Naive thymus-derived CD4-positive, alpha-beta T cell (primary cell): Measurements from ENCODE around the gene TRDN. TPM values are rescaled to one million over a fixed set of nuclear protein-coding genes. Genes with fewer than 3 reads are reported as not detected.

Source experiments
- ATAC-seq: fragments of 150-1000 bp; cut with Tn5 transposase; 2 replicates; pipeline ENCODE4 v1.10.0; 2021; ENCODE audit warnings: mild to moderate bottlenecking, moderate library complexity
- CTCF ChIA-PET: fragments of 350-600 bp; sonication (Branson Sonifier 250); formaldehyde crosslinking; loops from one replicate; lab custom pipeline; 2021; ENCODE audit warnings: antibody characterized with exemption; lab: Charles Lee
- POLR2A ChIA-PET: fragments of 350-600 bp; sonication (Branson Sonifier 250); formaldehyde crosslinking; loops from one replicate; lab custom pipeline; 2021; ENCODE audit warnings: antibody characterized with exemption, inconsistent platforms; lab: Charles Lee
- DNase-seq, 9 donors: peaks; one replicate each; pipeline versions ENCODE4 v3.0.0 to v3.0.0-alpha.2; 2020 to 2022; ENCODE audit warnings: mixed read lengths in 1 of 9
- H3K27ac ChIP-seq: one replicate; pipeline ENCODE4 v1.7.0; 2013; ENCODE audit warnings: mild to moderate bottlenecking, low read depth, low read length, moderate library complexity
- H3K27me3 ChIP-seq, 2 donors: one replicate each; pipeline ENCODE4 v1.7.0; 2013; ENCODE audit warnings: low read length in 2 of 2, mild to moderate bottlenecking in 2 of 2, moderate library complexity in 2 of 2; ENCODE audit not compliant: control insufficient read depth in 2 of 2, insufficient read depth in 2 of 2
- H3K36me3 ChIP-seq, 3 experiments: 1 replicate in 2 of 3; 2 replicates in 1 of 3; pipeline ENCODE4 v1.7.0; 2013; ENCODE audit warnings: low read length in 3 of 3, mild to moderate bottlenecking in 3 of 3, moderate library complexity in 1 of 3; ENCODE audit not compliant: insufficient read depth in 3 of 3, control insufficient read depth in 2 of 3
- H3K4me1 ChIP-seq, 2 donors: one replicate each; pipeline ENCODE4 v1.7.0; 2013; ENCODE audit warnings: low read length in 2 of 2, mild to moderate bottlenecking in 2 of 2, moderate library complexity in 1 of 2; ENCODE audit not compliant: control insufficient read depth in 2 of 2, insufficient read depth in 2 of 2
- H3K4me3 ChIP-seq: 2 replicates; pipeline ENCODE4 v1.7.0; 2013; ENCODE audit warnings: mild to moderate bottlenecking, low read length
- H3K9me3 ChIP-seq, 3 experiments: 1 replicate in 2 of 3; 2 replicates in 1 of 3; pipeline ENCODE4 v1.7.0; 2013; ENCODE audit warnings: low read length in 3 of 3; ENCODE audit not compliant: control insufficient read depth in 2 of 3
- H3K27ac Mint-ChIP-seq, 9 donors: one replicate each; pipeline ENCODE4 v1.8.0; 2020 to 2022; ENCODE audit warnings: mixed read lengths in 9 of 9, mild to moderate bottlenecking in 8 of 9, moderate library complexity in 5 of 9, inconsistent platforms in 2 of 9
- H3K27me3 Mint-ChIP-seq, 5 donors: one replicate each; pipeline ENCODE4 v1.8.0; 2021 to 2022; ENCODE audit warnings: mixed read lengths in 5 of 5, mild to moderate bottlenecking in 1 of 5
- H3K36me3 Mint-ChIP-seq, 5 donors: one replicate each; pipeline ENCODE4 v1.8.0; 2020 to 2022; ENCODE audit warnings: mixed read lengths in 5 of 5, mild to moderate bottlenecking in 3 of 5, inconsistent platforms in 1 of 5
- H3K4me1 Mint-ChIP-seq, 7 donors: one replicate each; pipeline ENCODE4 v1.8.0; 2020 to 2022; ENCODE audit warnings: mixed read lengths in 7 of 7, mild to moderate bottlenecking in 3 of 7, inconsistent platforms in 1 of 7
- H3K4me3 Mint-ChIP-seq, 10 donors: one replicate each; pipeline ENCODE4 v1.8.0; 2020 to 2022; ENCODE audit warnings: mild to moderate bottlenecking in 10 of 10, mixed read lengths in 10 of 10, moderate library complexity in 6 of 10, inconsistent platforms in 2 of 10
- H3K9me3 Mint-ChIP-seq, 11 donors: one replicate each; pipeline ENCODE4 v1.8.0; 2020 to 2022; ENCODE audit warnings: mixed read lengths in 11 of 11, mild to moderate bottlenecking in 4 of 11, inconsistent platforms in 1 of 11, moderate library complexity in 1 of 11
- intact Hi-C, 2 donors: fragments of 100-400 bp; cut with micrococcal nuclease; formaldehyde crosslinking; loops; one replicate each; pipeline ENCODE4 v1.15.1; 2023
- polyA plus RNA-seq, 2 donors: library from polyadenylated mRNA; unstranded; fragments of 300-500 nt; fragmentation: Illumina TruSeq; gene quantifications; one replicate each; pipeline ENCODE4 v1.2.3, GENCODE V29; 2021
- total RNA-seq, 6 experiments: library from RNA in 5 of 6; stranded (reverse) in 5 of 6; gene quantifications; 1 replicate in 5 of 6; 2 replicates in 1 of 6; pipeline ENCODE4 v1.2.3 and lab custom pipeline; 2021 to 2026

Gene TRDN
- total and polyA plus RNA-seq, 7 experiments from 2014 or later: not detected

DNA sequence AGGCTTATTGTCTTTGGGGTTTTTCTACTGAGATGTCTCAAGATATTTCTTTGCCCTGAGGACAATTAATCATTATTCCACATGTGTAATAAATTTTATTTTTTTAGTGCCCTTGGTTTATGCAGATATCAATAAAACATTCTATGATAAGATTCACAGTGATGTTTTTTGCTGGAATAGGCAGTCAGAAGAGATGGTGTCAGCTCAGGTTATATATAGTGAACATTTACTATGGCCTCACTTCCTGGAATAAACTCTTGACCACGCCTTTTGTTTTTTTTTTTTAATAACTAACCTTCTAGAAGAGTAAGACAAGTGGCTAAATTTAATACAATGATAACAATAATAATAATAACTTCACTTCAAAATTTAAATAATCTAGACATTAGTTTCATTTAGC lies 209.7 kb downstream of the TRDN start:
- H3K27ac ChIP-seq: no peak overlapping the region
- Mint-ChIP-seq H3K27ac (no peak overlapping the region), H3K36me3 (no peaks in the 10 kb centered on the region), H3K27me3 (no peaks in the 10 kb centered on the region), H3K9me3 (no peaks in the 10 kb centered on the region), H3K4me3 (no peak overlapping the region), H3K4me1 (no peaks in the 10 kb centered on the region)
- H3K4me3 ChIP-seq: no peak overlapping the region
- no peak for DNase-seq
- no peaks in the 10 kb centered on the region for H3K27me3 ChIP-seq
- intact Hi-C loops: no loop called here
- ChIA-PET CTCF (no interaction called here), POLR2A (no interaction called here)
- H3K4me1 ChIP-seq: no peaks in the 10 kb centered on the region
- no peak for ATAC-seq
- H3K36me3 ChIP-seq: no peaks in the 10 kb centered on the region
- H3K9me3 ChIP-seq: no peaks in the 10 kb centered on the region

GRCh38 chr6:123423130-123423529 lies 213.6 kb downstream of the TRDN start:
- Histone ChIP-seq H3K4me3 (no peak overlapping the region), H3K9me3 (no peaks in the 10 kb centered on the region), H3K4me1 (no peaks in the 10 kb centered on the region), H3K36me3 (no peaks in the 10 kb centered on the region), H3K27me3 (no peaks in the 10 kb centered on the region), H3K27ac (no peak overlapping the region)
- intact Hi-C loops: no loop called here
- ATAC-seq (no peak), DNase-seq (no peak)
- Mint-ChIP-seq H3K27me3 (no peaks in the 10 kb centered on the region), H3K4me1 (no peaks in the 10 kb centered on the region), H3K36me3 (no peaks in the 10 kb centered on the region), H3K4me3 (no peak overlapping the region), H3K9me3 (no peaks in the 10 kb centered on the region), H3K27ac (no peak overlapping the region)
- ChIA-PET POLR2A (no interaction called here), CTCF (interaction anchor here (0.6 kb wide), 1 partner anchor 14 kb away, joined by 3 read pairs; no protein-coding TSS in a partner anchor)

DNA sequence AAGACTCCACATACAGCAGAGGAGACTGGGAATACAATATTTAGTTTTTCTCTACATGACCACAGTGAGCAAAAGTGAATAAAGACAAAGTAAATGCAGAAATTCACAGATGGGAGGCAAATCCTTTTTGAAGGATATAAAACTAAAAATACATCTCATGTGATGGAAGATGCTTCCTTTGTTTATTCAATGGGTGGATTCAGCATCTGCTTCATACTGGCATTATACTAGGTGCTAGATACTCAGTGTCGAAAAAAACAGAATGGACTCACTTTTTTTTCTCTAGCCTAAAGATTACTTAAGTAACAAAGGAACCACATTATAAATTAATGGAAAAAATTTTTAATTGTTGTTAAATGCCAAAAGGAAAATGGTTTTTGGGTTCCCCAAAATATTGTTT lies 216.2 kb downstream of the TRDN start:
- Mint-ChIP-seq H3K27me3 (no peaks in the 10 kb centered on the region), H3K4me3 (no peak overlapping the region)
- POLR2A ChIA-PET: no interaction called here

GRCh38 chr6:123418071-123418470 lies 218.7 kb downstream of the TRDN start:
- ATAC-seq (no peak), DNase-seq (no peak)
- Histone ChIP-seq H3K9me3 (no peaks in the 10 kb centered on the region), H3K4me1 (no peaks in the 10 kb centered on the region), H3K27me3 (no peaks in the 10 kb centered on the region), H3K4me3 (no peak overlapping the region), H3K27ac (no peak overlapping the region), H3K36me3 (no peaks in the 10 kb centered on the region)
- ChIA-PET POLR2A (no interaction called here), CTCF (no interaction called here)
- Mint-ChIP-seq H3K27me3 (no peaks in the 10 kb centered on the region), H3K4me3 (no peak overlapping the region), H3K36me3 (no peaks in the 10 kb centered on the region), H3K27ac (no peak overlapping the region), H3K9me3 (no peaks in the 10 kb centered on the region), H3K4me1 (no peaks in the 10 kb centered on the region)
- intact Hi-C loops: loop anchor here in 1 of 2 donors (5.0 kb wide), 1 partner anchor 1434 kb away; no protein-coding TSS in a partner anchor

More for the DNA sequence above, 216.2 kb downstream of the TRDN start:
- CTCF ChIA-PET: interaction anchor here (0.6 kb wide), 1 partner anchor 322 kb away, joined by 3 read pairs; no protein-coding TSS in a partner anchor
- H3K27me3 ChIP-seq: no peaks in the 10 kb centered on the region
- Mint-ChIP-seq H3K27ac (no peak overlapping the region), H3K9me3 (no peaks in the 10 kb centered on the region), H3K36me3 (no peaks in the 10 kb centered on the region), H3K4me1 (no peaks in the 10 kb centered on the region)
- ATAC-seq: no peak
- no peaks in the 10 kb centered on the region for H3K4me1 ChIP-seq
- no peak overlapping the region for H3K4me3 ChIP-seq
- intact Hi-C loops: no loop called here
- DNase-seq: no peak
- H3K27ac ChIP-seq: no peak overlapping the region
- H3K9me3 ChIP-seq: no peaks in the 10 kb centered on the region
- H3K36me3 ChIP-seq: no peaks in the 10 kb centered on the region

GRCh38 chr6:123417535-123417934 lies 219.2 kb downstream of the TRDN start:
- Mint-ChIP-seq H3K4me3 (no peak overlapping the region), H3K27ac (no peak overlapping the region), H3K9me3 (no peaks in the 10 kb centered on the region), H3K36me3 (no peaks in the 10 kb centered on the region), H3K27me3 (no peaks in the 10 kb centered on the region), H3K4me1 (no peaks in the 10 kb centered on the region)
- ATAC-seq (no peak), DNase-seq (no peak)
- Histone ChIP-seq H3K27me3 (no peaks in the 10 kb centered on the region), H3K9me3 (no peaks in the 10 kb centered on the region), H3K36me3 (no peaks in the 10 kb centered on the region), H3K4me3 (no peak overlapping the region), H3K4me1 (no peaks in the 10 kb centered on the region), H3K27ac (no peak overlapping the region)
- POLR2A ChIA-PET: no interaction called here
- intact Hi-C loops: loop anchor here in 1 of 2 donors (5.0 kb wide), 1 partner anchor 1435 kb away; no protein-coding TSS in a partner anchor
- CTCF ChIA-PET: no interaction called here

- H3K27ac ChIP-seq: no peak overlapping the region
- H3K36me3 ChIP-seq: no peaks in the 10 kb centered on the region
- intact Hi-C loops: loop anchor here (1.0 to 5.0 kb wide), 2 partner anchors 299 to 1436 kb away; no protein-coding TSS in a partner anchor
- Mint-ChIP-seq H3K4me3 (no peak overlapping the region), H3K27me3 (no peaks in the 10 kb centered on the region), H3K9me3 (no peaks in the 10 kb centered on the region), H3K36me3 (no peaks in the 10 kb centered on the region), H3K4me1 (no peaks in the 10 kb centered on the region), H3K27ac (no peak overlapping the region)
- peak in 6 of 9 donors; percentile 1 to 12 (median 2) for DNase-seq
- H3K4me3 ChIP-seq: no peak overlapping the region
- peak; percentile 40 for ATAC-seq
- ChIA-PET CTCF (no interaction called here), POLR2A (no interaction called here)
- no peaks in the 10 kb centered on the region for H3K9me3 ChIP-seq
- H3K27me3 ChIP-seq: no peaks in the 10 kb centered on the region
- H3K4me1 ChIP-seq: no peaks in the 10 kb centered on the region
Measured at GRCh38 chr6:123415844-123416468, 220.8 kb downstream of the TRDN start.

- H3K27me3 Mint-ChIP-seq: no peaks in the 10 kb centered on the region
- H3K36me3 Mint-ChIP-seq: no peaks in the 10 kb centered on the region
- DNase-seq (no peak), ATAC-seq (no peak)
- Histone ChIP-seq H3K4me3 (no peak overlapping the region), H3K9me3 (no peaks in the 10 kb centered on the region), H3K36me3 (no peaks in the 10 kb centered on the region), H3K27ac (no peak overlapping the region), H3K4me1 (no peaks in the 10 kb centered on the region), H3K27me3 (no peaks in the 10 kb centered on the region)
- H3K4me3 Mint-ChIP-seq: no peak overlapping the region
- H3K4me1 Mint-ChIP-seq: no peaks in the 10 kb centered on the region
- intact Hi-C loops: no loop called here
- peaks cover 0 to 2% (median 0%) of the 10 kb centered on the region in 11 donors for H3K9me3 Mint-ChIP-seq
- ChIA-PET CTCF (no interaction called here), POLR2A (no interaction called here)
- H3K27ac Mint-ChIP-seq: no peak overlapping the region
Measured at GRCh38 chr6:123404975-123405374, 231.8 kb downstream of the TRDN start.
